Measurements from ENCODE around the gene DEFB123. TPM values are rescaled to one million over a fixed set of nuclear protein-coding genes. Genes with fewer than 3 reads are reported as not detected.

DEFB123 gene
- polyA plus RNA-seq, 1 experiment = not detected

GRCh38 chr20:31497838-31498540 is 57.6 kb downstream of the DEFB123 start:
- peaks cover 10% of the 10 kb centered on the region for H3K27me3 ChIP-seq (ENCODE audit: control insufficient read depth, insufficient read depth, low read length)
- ChIA-PET POLR2A (no interaction called here), CTCF (interaction anchor here (1.1 kb wide), 1 partner anchor 37 kb away, joined by 3 read pairs; no protein-coding TSS in a partner anchor)
- no peaks in the 10 kb centered on the region for H3K9me3 ChIP-seq (ENCODE audit: control insufficient read depth, insufficient read depth, low read length)
- DNase-seq (ENCODE audit: low read depth, low spot score) = no peak
- TF ChIP-seq CTCF (IDR thresholded peaks at IDR 0.05; ENCODE audit: low read depth, low read length) = no peak
- H3K27ac ChIP-seq (ENCODE audit: low read depth, low read length) = no peak overlapping the region
- no peak overlapping the region for H3K4me3 ChIP-seq (ENCODE audit: low read depth, low read length)

Other genes with a start within 250 kb of the DEFB123 start
- not detected in 2 replicates for gene DEFB115, start 183.0 kb upstream of the DEFB123 start, polyA plus RNA-seq (2011; rRNA removed)
- gene DEFB116, start 132.0 kb upstream of the DEFB123 start, polyA plus RNA-seq (2011; rRNA removed) = not detected in 2 replicates
- gene DEFB118, start 72.0 kb upstream of the DEFB123 start, polyA plus RNA-seq (2011; rRNA removed) = not detected in 2 replicates
- not detected in 2 replicates for gene DEFB119, start 50.0 kb upstream of the DEFB123 start, polyA plus RNA-seq (2011; rRNA removed)
- gene DEFB121, start 34.4 kb upstream of the DEFB123 start, polyA plus RNA-seq (2011; rRNA removed) = not detected in 2 replicates
- not detected in 2 replicates for gene DEFB124, start 34.5 kb downstream of the DEFB123 start, polyA plus RNA-seq (2011; rRNA removed)
- not detected in 2 replicates for gene REM1, start 34.7 kb downstream of the DEFB123 start, polyA plus RNA-seq (2011; rRNA removed)
- gene HM13, start 73.8 kb downstream of the DEFB123 start, polyA plus RNA-seq (2011; rRNA removed) = 167 and 203 TPM in 2 replicates
- 7.8 and 11.1 TPM in 2 replicates for gene ID1, start 164.7 kb downstream of the DEFB123 start, polyA plus RNA-seq (2011; rRNA removed)
- not detected in 2 replicates for gene COX4I2, start 197.3 kb downstream of the DEFB123 start, polyA plus RNA-seq (2011; rRNA removed)

Data from AG04450 (cell line).